Limb (tissue), 2 donors: ENCODE measurements around the gene LCLAT1.
"Not testable (repeated sequence)": the region's sequence is repeated elsewhere in the genome, so short reads cannot be mapped to it uniquely, and the experiment has no call there.

Experiments used
- DNase-seq, 2 donors: peaks; one replicate each; pipeline ENCODE4 v3.0.0-alpha.2; 2016; ENCODE audit errors: extremely low spot score in 2 of 2

The LCLAT1 gene

GRCh38 chr2:30454571-30454970 is 7.5 kb downstream of the LCLAT1 start:
- DNase-seq, result no peak

- no peak for DNase-seq
Observed at GRCh38 chr2:30455114-30455738, 8.2 kb downstream of the LCLAT1 start.

- DNase-seq, result no peak
Observed at GRCh38 chr2:30456106-30456505, 9.1 kb downstream of the LCLAT1 start.

- DNase-seq, result no peak
Observed at GRCh38 chr2:30456579-30456978, 9.5 kb downstream of the LCLAT1 start.

GRCh38 chr2:30457296-30457695 is 10.2 kb downstream of the LCLAT1 start:
- DNase-seq, result no peak

- DNase-seq, result no peak
Observed at GRCh38 chr2:30459140-30459539, 12.1 kb downstream of the LCLAT1 start.

- no peak for DNase-seq
Observed at GRCh38 chr2:30462131-30462857, 15.2 kb downstream of the LCLAT1 start.

- DNase-seq, result no peak
Observed at GRCh38 chr2:30463535-30463934, 16.5 kb downstream of the LCLAT1 start.

- no peak for DNase-seq
Observed at GRCh38 chr2:30464544-30465170, 17.6 kb downstream of the LCLAT1 start.

- no peak for DNase-seq
Observed at GRCh38 chr2:30465171-30465545, 18.1 kb downstream of the LCLAT1 start.

GRCh38 chr2:30466216-30466615 is 19.2 kb downstream of the LCLAT1 start:
- DNase-seq, result no peak

- not testable (repeated sequence) for DNase-seq
Observed at GRCh38 chr2:30467062-30467826, 20.2 kb downstream of the LCLAT1 start.

GRCh38 chr2:30470426-30470825 is 23.4 kb downstream of the LCLAT1 start:
- DNase-seq, result no peak

- no peak for DNase-seq
Observed at GRCh38 chr2:30472326-30472725, 25.3 kb downstream of the LCLAT1 start.

- no peak for DNase-seq
Observed at GRCh38 chr2:30475542-30475941, 28.5 kb downstream of the LCLAT1 start.

GRCh38 chr2:30476636-30477035 is 29.6 kb downstream of the LCLAT1 start:
- no peak for DNase-seq

- DNase-seq, result no peak
Observed at GRCh38 chr2:30480703-30481322, 33.8 kb downstream of the LCLAT1 start.

GRCh38 chr2:30481323-30481800 is 34.3 kb downstream of the LCLAT1 start:
- no peak for DNase-seq

GRCh38 chr2:30482011-30482410 is 35.0 kb downstream of the LCLAT1 start:
- no peak for DNase-seq

GRCh38 chr2:30484145-30484544 is 37.1 kb downstream of the LCLAT1 start:
- no peak for DNase-seq

- DNase-seq, result no peak
Observed at GRCh38 chr2:30484995-30485394, 37.9 kb downstream of the LCLAT1 start.
